Adipocyte (in vitro differentiated cells): ENCODE data around the gene HSPA1B.
"Not testable (repeated sequence)": the region's sequence is repeated elsewhere in the genome, so short reads cannot be mapped to it uniquely, and the experiment has no call there.

Experiments
- DNase-seq: peaks from one replicate; pipeline ENCODE4 v3.0.0-alpha.2; 2015; ENCODE audit warnings: low read depth
- H3K27me3 ChIP-seq: replicated peaks from 2 replicates; pipeline ENCODE4 v1.7.0; 2013; ENCODE audit warnings: mild to moderate bottlenecking, low read length, moderate library complexity; ENCODE audit not compliant: control insufficient read depth, insufficient read depth
- H3K36me3 ChIP-seq: 2 replicates; pipeline ENCODE4 v1.7.0; 2013; ENCODE audit warnings: low read length, mild to moderate bottlenecking, moderate library complexity; ENCODE audit not compliant: control insufficient read depth, insufficient read depth, severe bottlenecking
- H3K4me1 ChIP-seq: 2 replicates; pipeline ENCODE4 v1.7.0; 2013; ENCODE audit warnings: mild to moderate bottlenecking, low read length, moderate library complexity; ENCODE audit not compliant: control insufficient read depth, insufficient read depth
- H3K4me3 ChIP-seq: 2 replicates; pipeline ENCODE4 v1.7.0; 2013; ENCODE audit warnings: mild to moderate bottlenecking, low read length, moderate library complexity
- H3K9ac ChIP-seq: 2 replicates; pipeline ENCODE4 v1.7.0; 2013; ENCODE audit warnings: mild to moderate bottlenecking, low read length, moderate library complexity
- H3K9me3 ChIP-seq: 2 replicates; pipeline ENCODE4 v1.7.0; 2013; ENCODE audit warnings: mild to moderate bottlenecking, low read length, moderate library complexity; ENCODE audit not compliant: control insufficient read depth

The HSPA1B gene

GRCh38 chr6:31819871-31820299 lies 7.7 kb upstream of the HSPA1B start:
- Histone ChIP-seq H3K4me1 (peaks cover 44% of the 10 kb centered on the region), H3K9ac (no peak overlapping the region), H3K4me3 (no peak overlapping the region), H3K9me3 (no peaks in the 10 kb centered on the region), H3K36me3 (no peaks in the 10 kb centered on the region), H3K27me3 (no peaks in the 10 kb centered on the region)
- DNase-seq, result no peak

DNA sequence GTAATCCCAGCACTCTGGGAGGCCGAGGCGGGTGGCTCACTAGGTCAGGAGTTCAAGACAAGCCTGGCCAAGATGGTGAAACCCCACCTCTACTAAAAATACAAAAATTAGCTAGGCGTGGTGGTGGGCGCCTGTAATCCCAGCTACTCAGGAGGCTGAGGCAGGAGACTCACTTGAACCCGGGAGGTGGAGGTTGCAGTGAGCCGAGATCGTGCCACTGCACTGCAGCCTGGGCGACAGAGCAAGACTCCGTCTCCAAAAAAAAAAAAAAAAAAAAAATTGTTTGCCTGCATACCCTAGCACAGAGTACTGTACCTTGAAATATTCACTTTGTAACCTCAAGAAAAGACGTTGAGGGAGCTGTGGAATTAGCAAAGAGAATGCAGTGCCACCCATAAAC lies 7.1 kb upstream of the HSPA1B start:
- not testable (repeated sequence) for H3K9ac ChIP-seq, H3K36me3 ChIP-seq, H3K4me3 ChIP-seq, H3K27me3 ChIP-seq, DNase-seq, H3K9me3 ChIP-seq
- peaks cover 44% of the 10 kb centered on the region for H3K4me1 ChIP-seq

GRCh38 chr6:31821301-31822035 lies 6.1 kb upstream of the HSPA1B start:
- H3K27me3 ChIP-seq, result no peaks in the 10 kb centered on the region
- H3K4me1 ChIP-seq, result peaks cover 47% of the 10 kb centered on the region
- peak; percentile 37 for DNase-seq
- peak overlapping the region; percentile 99 for H3K9ac ChIP-seq
- H3K4me3 ChIP-seq, result peak overlapping the region; percentile 92
- no peaks in the 10 kb centered on the region for H3K9me3 ChIP-seq
- H3K36me3 ChIP-seq, result no peaks in the 10 kb centered on the region

- Histone ChIP-seq H3K4me1 (peaks cover 49% of the 10 kb centered on the region), H3K27me3 (no peaks in the 10 kb centered on the region), H3K9ac (peak overlapping the region; percentile 99), H3K4me3 (peak overlapping the region; percentile 92), H3K36me3 (no peaks in the 10 kb centered on the region), H3K9me3 (no peaks in the 10 kb centered on the region)
- DNase-seq, result peak; percentile 90
These were observed 5.3 kb upstream of the HSPA1B start for GRCh38 chr6:31822036-31822821.

GRCh38 chr6:31823592-31824196 lies 3.8 kb upstream of the HSPA1B start:
- not testable (repeated sequence) for H3K27me3 ChIP-seq
- H3K4me1 ChIP-seq, result peaks cover 39% of the 10 kb centered on the region

DNA sequence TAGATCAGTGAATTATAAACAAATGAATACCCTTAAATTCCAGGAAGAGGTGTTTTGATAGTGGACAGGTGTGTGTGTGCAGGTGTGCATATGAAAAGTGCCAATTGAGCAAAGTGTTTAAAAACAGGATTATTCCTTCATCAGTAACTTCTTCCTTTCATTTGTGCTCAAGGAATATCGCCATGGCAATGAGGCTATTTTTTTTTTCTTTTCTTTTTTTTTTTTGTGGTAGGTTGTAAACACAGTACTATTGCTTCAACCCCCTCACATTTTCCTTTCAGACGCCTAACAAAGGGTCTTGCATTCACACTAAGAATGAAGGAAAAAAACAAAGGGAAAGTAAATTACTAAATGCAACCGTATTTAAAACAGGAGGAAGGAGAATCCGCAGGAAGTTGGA lies 2.0 kb upstream of the HSPA1B start:
- no peaks in the 10 kb centered on the region for H3K27me3 ChIP-seq
- DNase-seq, result no peak
- H3K36me3 ChIP-seq, result no peaks in the 10 kb centered on the region
- H3K9me3 ChIP-seq, result no peaks in the 10 kb centered on the region
- H3K4me3 ChIP-seq, result no peak overlapping the region
- peaks cover 26% of the 10 kb centered on the region for H3K4me1 ChIP-seq
- H3K9ac ChIP-seq, result no peak overlapping the region

More at GRCh38 chr6:31823592-31824196, 3.8 kb upstream of the HSPA1B start:
- not testable (repeated sequence) for H3K9me3 ChIP-seq, H3K36me3 ChIP-seq, H3K4me3 ChIP-seq, DNase-seq
- H3K9ac ChIP-seq, result peak overlapping the region; percentile 99

GRCh38 chr6:31826793-31827285 lies 699 bp upstream of the HSPA1B start:
- Histone ChIP-seq H3K36me3 (no peaks in the 10 kb centered on the region), H3K4me3 (peak overlapping the region; percentile 91), H3K27me3 (no peaks in the 10 kb centered on the region), H3K9me3 (no peaks in the 10 kb centered on the region), H3K4me1 (peaks cover 29% of the 10 kb centered on the region), H3K9ac (peak overlapping the region; percentile 93)
- peak; percentile 85 for DNase-seq

DNA sequence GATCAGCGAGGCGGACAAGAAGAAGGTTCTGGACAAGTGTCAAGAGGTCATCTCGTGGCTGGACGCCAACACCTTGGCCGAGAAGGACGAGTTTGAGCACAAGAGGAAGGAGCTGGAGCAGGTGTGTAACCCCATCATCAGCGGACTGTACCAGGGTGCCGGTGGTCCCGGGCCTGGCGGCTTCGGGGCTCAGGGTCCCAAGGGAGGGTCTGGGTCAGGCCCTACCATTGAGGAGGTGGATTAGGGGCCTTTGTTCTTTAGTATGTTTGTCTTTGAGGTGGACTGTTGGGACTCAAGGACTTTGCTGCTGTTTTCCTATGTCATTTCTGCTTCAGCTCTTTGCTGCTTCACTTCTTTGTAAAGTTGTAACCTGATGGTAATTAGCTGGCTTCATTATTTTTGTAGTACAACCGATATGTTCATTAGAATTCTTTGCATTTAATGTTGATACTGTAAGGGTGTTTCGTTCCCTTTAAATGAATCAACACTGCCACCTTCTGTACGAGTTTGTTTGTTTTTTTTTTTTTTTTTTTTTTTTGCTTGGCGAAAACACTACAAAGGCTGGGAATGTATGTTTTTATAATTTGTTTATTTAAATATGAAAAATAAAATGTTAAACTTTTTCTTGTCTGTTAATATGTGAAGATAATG lies 2.2 kb downstream of the HSPA1B start:
- Histone ChIP-seq H3K4me3 (peak overlapping the region; percentile 84), H3K9me3 (no peaks in the 10 kb centered on the region), H3K36me3 (no peaks in the 10 kb centered on the region), H3K9ac (peak overlapping the region; percentile 87), H3K27me3 (no peaks in the 10 kb centered on the region), H3K4me1 (peaks cover 19% of the 10 kb centered on the region)
- peak; percentile 85 for DNase-seq

DNA sequence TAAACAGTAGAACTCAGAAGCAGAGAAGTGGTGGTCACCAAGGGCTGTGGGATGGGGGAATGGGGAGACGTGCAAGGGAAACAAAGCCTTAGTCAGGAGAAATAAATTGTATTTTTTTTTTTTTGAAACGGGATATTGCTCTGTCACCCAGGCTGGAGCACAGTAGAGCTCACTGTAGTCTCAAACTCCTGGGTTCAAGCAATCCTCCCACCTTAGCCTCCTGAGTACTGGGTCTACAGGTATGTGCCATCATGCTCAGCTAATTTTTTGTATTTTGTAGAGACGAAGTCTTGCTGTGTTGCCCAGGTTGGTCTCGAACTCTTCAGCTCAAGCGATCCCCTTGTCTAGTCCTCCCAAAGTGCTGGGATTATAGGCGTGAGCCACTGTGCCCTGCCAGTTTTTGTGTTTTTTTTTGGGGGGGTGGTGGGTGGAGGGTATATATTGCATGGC lies 3.4 kb downstream of the HSPA1B start:
- H3K9ac ChIP-seq, result peak overlapping the region; percentile 87
- no peaks in the 10 kb centered on the region for H3K36me3 ChIP-seq
- no peaks in the 10 kb centered on the region for H3K27me3 ChIP-seq
- H3K4me3 ChIP-seq, result peak overlapping the region; percentile 84
- peaks cover 20% of the 10 kb centered on the region for H3K4me1 ChIP-seq
- no peak for DNase-seq
- H3K9me3 ChIP-seq, result no peaks in the 10 kb centered on the region

DNA sequence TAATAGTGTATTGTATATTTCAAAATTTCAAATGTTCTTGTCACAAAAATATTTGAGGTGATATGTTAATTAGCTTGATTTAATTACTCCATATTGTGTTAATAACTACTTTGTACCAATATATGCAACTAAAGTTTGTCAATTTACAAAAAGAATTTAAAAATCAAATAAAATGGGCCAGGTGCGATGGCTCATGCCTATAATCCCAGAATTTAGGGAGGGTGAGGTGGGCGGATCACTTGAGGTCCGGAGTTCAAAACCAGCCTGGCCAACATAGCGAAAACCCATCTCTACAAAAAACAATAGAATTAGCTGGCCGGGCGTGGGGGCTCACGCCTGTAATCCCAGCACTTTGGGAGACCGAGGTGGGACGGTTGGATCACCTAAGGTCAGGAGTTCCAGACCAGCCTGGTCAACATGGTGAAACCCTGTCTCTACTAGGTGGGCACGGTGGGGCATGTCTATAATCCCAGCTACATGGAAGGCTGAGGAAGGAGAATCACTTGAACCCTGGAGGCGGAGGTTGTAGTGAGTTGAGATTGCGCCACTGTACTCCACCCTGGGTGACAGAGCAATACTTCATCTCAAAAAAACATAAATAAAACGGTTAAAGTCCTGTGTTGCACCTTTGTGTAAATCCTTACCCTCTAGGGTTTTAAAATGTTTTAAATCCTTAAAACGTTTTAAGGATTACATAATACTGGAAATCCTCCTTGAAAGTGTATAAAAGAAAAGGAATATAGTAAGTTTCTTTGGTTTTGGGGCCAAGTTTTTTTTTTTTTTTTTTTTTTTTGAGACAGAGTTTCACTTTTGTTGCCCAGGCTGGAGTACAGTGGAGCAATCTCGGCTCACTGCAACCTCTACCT lies 4.0 kb downstream of the HSPA1B start:
- H3K4me1 ChIP-seq, result peaks cover 23% of the 10 kb centered on the region
- H3K9me3 ChIP-seq, result no peaks in the 10 kb centered on the region
- peaks cover 6% of the 10 kb centered on the region for H3K36me3 ChIP-seq
- H3K4me3 ChIP-seq, result peak overlapping the region; percentile 84
- peak overlapping the region; percentile 87 for H3K9ac ChIP-seq
- no peaks in the 10 kb centered on the region for H3K27me3 ChIP-seq
- no peak for DNase-seq
